Measurements from ENCODE around the gene RGS3. TPM values are rescaled to one million over a fixed set of nuclear protein-coding genes. Genes with fewer than 3 reads are reported as not detected.

Gene RGS3
- total RNA-seq, 1 donor: 77.4 TPM

GRCh38 chr9:113531919-113532808, 68.6 kb downstream of the RGS3 start:
- no peak overlapping the region for H2AFZ ChIP-seq (ENCODE audit: low read length)
- peaks cover 8% of the 10 kb centered on the region for H3K4me1 ChIP-seq (ENCODE audit: insufficient read depth, low read length)
- H3K4me2 ChIP-seq (ENCODE audit: insufficient read depth, low read length): no peak overlapping the region
- no peak overlapping the region for H3K27ac ChIP-seq (ENCODE audit: low read depth, low read length)
- no peak overlapping the region for H3K4me3 ChIP-seq (ENCODE audit: insufficient read depth, low read length)
- H3K27me3 ChIP-seq (ENCODE audit: insufficient read depth, low read length): no peaks in the 10 kb centered on the region
- TF ChIP-seq CTCF (IDR thresholded peaks at IDR 0.05; ENCODE audit: extremely low read depth, low read depth, low read length): no peak
- H3K36me3 ChIP-seq (ENCODE audit: insufficient read depth, low read length): no peaks in the 10 kb centered on the region
- H4K20me1 ChIP-seq (ENCODE audit: insufficient read depth, low read length): no peaks in the 10 kb centered on the region
- H3K79me2 ChIP-seq (ENCODE audit: insufficient read depth, low read length): no peaks in the 10 kb centered on the region
- DNase-seq (ENCODE audit: insufficient read length, low spot score, missing footprints): no peak
- H3K9me3 ChIP-seq (ENCODE audit: low read depth, low read length): no peaks in the 10 kb centered on the region

GRCh38 chr9:113532809-113533190, 69.3 kb downstream of the RGS3 start:
- no peaks in the 10 kb centered on the region for H3K9me3 ChIP-seq (ENCODE audit: low read depth, low read length)
- no peak for TF ChIP-seq CTCF (IDR thresholded peaks at IDR 0.05; ENCODE audit: extremely low read depth, low read depth, low read length)
- H3K79me2 ChIP-seq (ENCODE audit: insufficient read depth, low read length): no peaks in the 10 kb centered on the region
- H3K4me2 ChIP-seq (ENCODE audit: insufficient read depth, low read length): no peak overlapping the region
- no peaks in the 10 kb centered on the region for H3K36me3 ChIP-seq (ENCODE audit: insufficient read depth, low read length)
- H2AFZ ChIP-seq (ENCODE audit: low read length): no peak overlapping the region
- H3K4me1 ChIP-seq (ENCODE audit: insufficient read depth, low read length): peaks cover 13% of the 10 kb centered on the region
- H4K20me1 ChIP-seq (ENCODE audit: insufficient read depth, low read length): no peaks in the 10 kb centered on the region
- no peak for DNase-seq (ENCODE audit: insufficient read length, low spot score, missing footprints)
- H3K4me3 ChIP-seq (ENCODE audit: insufficient read depth, low read length): no peak overlapping the region
- no peak overlapping the region for H3K27ac ChIP-seq (ENCODE audit: low read depth, low read length)
- H3K27me3 ChIP-seq (ENCODE audit: insufficient read depth, low read length): no peaks in the 10 kb centered on the region

GRCh38 chr9:113533335-113534225, 70.1 kb downstream of the RGS3 start:
- H3K4me1 ChIP-seq (ENCODE audit: insufficient read depth, low read length): peaks cover 13% of the 10 kb centered on the region
- no peak overlapping the region for H2AFZ ChIP-seq (ENCODE audit: low read length)
- H3K4me2 ChIP-seq (ENCODE audit: insufficient read depth, low read length): no peak overlapping the region
- H3K4me3 ChIP-seq (ENCODE audit: insufficient read depth, low read length): no peak overlapping the region
- DNase-seq (ENCODE audit: insufficient read length, low spot score, missing footprints): no peak
- H3K9me3 ChIP-seq (ENCODE audit: low read depth, low read length): no peaks in the 10 kb centered on the region
- H3K27ac ChIP-seq (ENCODE audit: low read depth, low read length): no peak overlapping the region
- TF ChIP-seq CTCF (IDR thresholded peaks at IDR 0.05; ENCODE audit: extremely low read depth, low read depth, low read length): no peak
- no peaks in the 10 kb centered on the region for H3K79me2 ChIP-seq (ENCODE audit: insufficient read depth, low read length)
- no peaks in the 10 kb centered on the region for H3K36me3 ChIP-seq (ENCODE audit: insufficient read depth, low read length)
- H3K27me3 ChIP-seq (ENCODE audit: insufficient read depth, low read length): no peaks in the 10 kb centered on the region
- no peaks in the 10 kb centered on the region for H4K20me1 ChIP-seq (ENCODE audit: insufficient read depth, low read length)

- no peaks in the 10 kb centered on the region for H3K9me3 ChIP-seq (ENCODE audit: low read depth, low read length)
- TF ChIP-seq CTCF (IDR thresholded peaks at IDR 0.05; ENCODE audit: extremely low read depth, low read depth, low read length): no peak
- H3K4me1 ChIP-seq (ENCODE audit: insufficient read depth, low read length): peaks cover 13% of the 10 kb centered on the region
- no peaks in the 10 kb centered on the region for H3K79me2 ChIP-seq (ENCODE audit: insufficient read depth, low read length)
- no peak for DNase-seq (ENCODE audit: insufficient read length, low spot score, missing footprints)
- no peak overlapping the region for H3K27ac ChIP-seq (ENCODE audit: low read depth, low read length)
- H4K20me1 ChIP-seq (ENCODE audit: insufficient read depth, low read length): no peaks in the 10 kb centered on the region
- no peaks in the 10 kb centered on the region for H3K27me3 ChIP-seq (ENCODE audit: insufficient read depth, low read length)
- no peak overlapping the region for H3K4me3 ChIP-seq (ENCODE audit: insufficient read depth, low read length)
- H3K4me2 ChIP-seq (ENCODE audit: insufficient read depth, low read length): no peak overlapping the region
- H2AFZ ChIP-seq (ENCODE audit: low read length): no peak overlapping the region
- no peaks in the 10 kb centered on the region for H3K36me3 ChIP-seq (ENCODE audit: insufficient read depth, low read length)
These were observed 72.2 kb downstream of the RGS3 start for GRCh38 chr9:113535756-113536155.

All from osteoblast (primary cell).